B cell (primary cell): ENCODE data around the gene NLGN1. TPM values are rescaled to one million over a fixed set of nuclear protein-coding genes. Genes with fewer than 3 reads are reported as not detected.

Experiments used
- ATAC-seq: fragments of 200-7000 bp; cut with Tn5 transposase; one replicate; pipeline ENCODE4 v1.10.0; 2021; ENCODE audit warnings: low read depth, mild to moderate bottlenecking, moderate number of reproducible peaks, moderate library complexity
- CTCF ChIA-PET: fragments of 350-600 bp; sonication (Branson Sonifier 250); formaldehyde crosslinking; loops from one replicate; lab custom pipeline; 2021; ENCODE audit warnings: antibody characterized with exemption, inconsistent platforms; lab: Charles Lee
- POLR2A ChIA-PET: fragments of 350-600 bp; sonication (Branson Sonifier 250); formaldehyde crosslinking; loops from one replicate; lab custom pipeline; 2021; ENCODE audit warnings: antibody characterized with exemption; lab: Charles Lee
- DNase-seq: peaks from one replicate; pipeline ENCODE4 v3.0.0; 2013
- H2AFZ ChIP-seq: 2 replicates; pipeline ENCODE4 v1.6.1; 2012; ENCODE audit warnings: mild to moderate bottlenecking, low read depth, low read length; ENCODE audit not compliant: insufficient read depth, poor library complexity, severe bottlenecking
- H3K27ac ChIP-seq, 2 donors: 1 replicate in 1 of 2; 2 replicates in 1 of 2; pipeline ENCODE4 v1.5.1; 2012 to 2013; ENCODE audit warnings: low read length in 2 of 2, mild to moderate bottlenecking in 2 of 2, moderate library complexity in 1 of 2
- H3K27me3 ChIP-seq, 4 experiments: fragments of 200-600 bp in 1 of 4; sonication (generic) in 1 of 4; replicated peaks in 1 of 4; 1 replicate in 2 of 4; 2 replicates in 2 of 4; pipeline versions ENCODE4 v1.6.1 to v1.7.0; 2013 to 2016; ENCODE audit warnings: low read length in 3 of 4, mild to moderate bottlenecking in 2 of 4, mixed read lengths in 1 of 4, moderate library complexity in 1 of 4; ENCODE audit not compliant: insufficient read depth in 4 of 4, control insufficient read depth in 3 of 4; ENCODE audit errors: control extremely low read depth in 1 of 4
- H3K36me3 ChIP-seq, 2 experiments: replicated peaks in 1 of 2; 1 replicate in 1 of 2; 2 replicates in 1 of 2; pipeline versions ENCODE4 v1.6.1 to v1.7.1; 2013; ENCODE audit warnings: low read length in 1 of 2; ENCODE audit not compliant: insufficient read depth in 2 of 2, control insufficient read depth in 1 of 2; ENCODE audit errors: control extremely low read depth in 1 of 2, extremely low read depth in 1 of 2
- H3K4me1 ChIP-seq, 2 donors: fragments of 200-600 bp in 1 of 2; sonication (generic) in 1 of 2; 1 replicate in 1 of 2; 2 replicates in 1 of 2; pipeline versions ENCODE4 v1.5.1 to v1.6.1; 2013 to 2017; ENCODE audit warnings: low read length in 2 of 2; ENCODE audit not compliant: control insufficient read depth in 2 of 2, insufficient read depth in 2 of 2
- H3K4me2 ChIP-seq: replicated peaks from 2 replicates; pipeline ENCODE3; 2012; ENCODE audit warnings: mild to moderate bottlenecking, low read depth, low read length; ENCODE audit not compliant: poor library complexity, severe bottlenecking
- H3K4me3 ChIP-seq, 5 experiments: fragments of 200-600 bp in 1 of 5; sonication (generic) in 1 of 5; 1 replicate in 3 of 5; 2 replicates in 2 of 5; pipeline versions ENCODE4 v1.5.1 to v1.7.0; 2011 to 2016; ENCODE audit warnings: low read length in 4 of 5, mild to moderate bottlenecking in 4 of 5, low read depth in 2 of 5, control low read depth in 1 of 5, moderate library complexity in 1 of 5; ENCODE audit not compliant: insufficient read depth in 1 of 5; ENCODE audit errors: control extremely low read depth in 1 of 5, extremely low read depth in 1 of 5
- H3K79me2 ChIP-seq: fragments of 200-600 bp; sonication (generic); one replicate; pipeline ENCODE4 v1.6.0; 2016; ENCODE audit warnings: low read length; ENCODE audit not compliant: control insufficient read depth, insufficient read depth
- H3K9ac ChIP-seq: fragments of 200-600 bp; sonication (generic); 2 replicates; pipeline ENCODE4 v1.6.1; 2017; ENCODE audit warnings: mild to moderate bottlenecking, low read length, moderate library complexity
- H3K9me3 ChIP-seq, 3 donors: one replicate each; pipeline versions ENCODE4 v1.6.1 to v1.7.1; 2013; ENCODE audit warnings: low read length in 2 of 3; ENCODE audit not compliant: control insufficient read depth in 2 of 3, insufficient read depth in 1 of 3; ENCODE audit errors: control extremely low read depth in 1 of 3
- H4K20me1 ChIP-seq: 2 replicates; pipeline ENCODE4 v1.6.0; 2012; ENCODE audit warnings: mild to moderate bottlenecking, low read length; ENCODE audit not compliant: insufficient read depth, control insufficient read depth, poor library complexity, severe bottlenecking
- H3K27ac Mint-ChIP-seq: one replicate; pipeline ENCODE4 v1.8.0; 2021; ENCODE audit warnings: mixed read lengths
- H3K27me3 Mint-ChIP-seq: one replicate; pipeline ENCODE4 v1.8.0; 2021; ENCODE audit warnings: mixed read lengths
- H3K4me1 Mint-ChIP-seq: one replicate; pipeline ENCODE4 v1.8.0; 2021; ENCODE audit warnings: mixed read lengths
- H3K4me3 Mint-ChIP-seq: one replicate; pipeline ENCODE4 v1.8.0; 2021; ENCODE audit warnings: mixed read lengths
- H3K9me3 Mint-ChIP-seq: one replicate; pipeline ENCODE4 v1.8.0; 2022; ENCODE audit warnings: mixed read lengths; ENCODE audit not compliant: insufficient read depth
- EZH2 ChIP-seq: IDR thresholded peaks from 2 replicates; pipeline ENCODE4 v1.6.1; 2012; ENCODE audit warnings: borderline replicate concordance, low read depth, mild to moderate bottlenecking, moderate library complexity, low read length; ENCODE audit not compliant: insufficient read depth, poor library complexity, severe bottlenecking
- WGBS: methylation state at CpG from one replicate; pipeline ENCODE4 v1.1.5; 2013; ENCODE audit warnings: missing lambda C conversion rate; ENCODE audit not compliant: insufficient coverage; 5-methylcytosine and 5-hydroxymethylcytosine counted together
- intact Hi-C: fragments of 100-400 bp; cut with micrococcal nuclease; formaldehyde crosslinking; loops from one replicate; pipeline ENCODE4 v1.10.0; 2022
- polyA plus RNA-seq: library from polyadenylated mRNA; depleted of rRNA; stranded (reverse); fragments of >200 nt; gene quantifications from 2 replicates; pipeline ENCODE4 v1.2.3, GENCODE V29; 2012
- total RNA-seq, 2 donors: library from RNA; stranded (reverse); fragments of 120-200 nt in 1 of 2; gene quantifications; 1 replicate in 1 of 2; 2 replicates in 1 of 2; pipeline versions ENCODE4 v1.2.3 to v1.2.4, GENCODE V29; 2013 to 2022
- TF ChIP-seq, protein P1 (sequence below): fragments of 200-600 bp; IDR thresholded peaks from one replicate; pipeline ENCODE4 v1.8.0; 2022; ENCODE audit warnings: antibody characterized with exemption, mild to moderate bottlenecking

Gene NLGN1
- total and polyA plus RNA-seq, 2 donors (not counting 1 experiment from before 2014, with no cell fraction given): not detected

DNA sequence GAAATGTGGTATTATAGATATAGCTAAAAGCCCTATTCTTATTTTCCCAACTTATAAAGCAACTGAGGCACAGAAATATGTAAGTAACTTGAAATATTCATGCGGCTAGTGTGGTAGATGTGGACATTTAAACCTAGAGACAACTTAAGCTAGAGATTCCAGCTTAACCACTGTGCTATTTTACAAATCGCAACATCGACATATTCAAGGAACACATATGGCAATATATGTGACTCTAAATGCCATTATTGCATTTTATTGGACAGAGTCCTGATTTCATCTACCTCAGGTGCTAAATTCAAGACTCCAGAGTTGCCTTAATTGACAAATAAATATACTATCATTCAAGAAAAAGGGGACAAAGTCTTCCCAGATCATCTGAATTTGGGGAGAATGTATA lies 442.3 kb downstream of the NLGN1 start:
- no peak overlapping the region for H3K4me3 Mint-ChIP-seq
- Histone ChIP-seq H3K4me3 (no peak overlapping the region), H3K4me2 (no peak overlapping the region), H3K36me3 (no peaks in the 10 kb centered on the region), H4K20me1 (no peaks in the 10 kb centered on the region), H3K9ac (no peak overlapping the region), H2AFZ (no peak overlapping the region), H3K79me2 (no peaks in the 10 kb centered on the region), H3K27me3 (no peaks in the 10 kb centered on the region), H3K4me1 (no peaks in the 10 kb centered on the region), H3K27ac (no peak overlapping the region), H3K9me3 (no peaks in the 10 kb centered on the region)
- TF ChIP-seq, protein P1, sequence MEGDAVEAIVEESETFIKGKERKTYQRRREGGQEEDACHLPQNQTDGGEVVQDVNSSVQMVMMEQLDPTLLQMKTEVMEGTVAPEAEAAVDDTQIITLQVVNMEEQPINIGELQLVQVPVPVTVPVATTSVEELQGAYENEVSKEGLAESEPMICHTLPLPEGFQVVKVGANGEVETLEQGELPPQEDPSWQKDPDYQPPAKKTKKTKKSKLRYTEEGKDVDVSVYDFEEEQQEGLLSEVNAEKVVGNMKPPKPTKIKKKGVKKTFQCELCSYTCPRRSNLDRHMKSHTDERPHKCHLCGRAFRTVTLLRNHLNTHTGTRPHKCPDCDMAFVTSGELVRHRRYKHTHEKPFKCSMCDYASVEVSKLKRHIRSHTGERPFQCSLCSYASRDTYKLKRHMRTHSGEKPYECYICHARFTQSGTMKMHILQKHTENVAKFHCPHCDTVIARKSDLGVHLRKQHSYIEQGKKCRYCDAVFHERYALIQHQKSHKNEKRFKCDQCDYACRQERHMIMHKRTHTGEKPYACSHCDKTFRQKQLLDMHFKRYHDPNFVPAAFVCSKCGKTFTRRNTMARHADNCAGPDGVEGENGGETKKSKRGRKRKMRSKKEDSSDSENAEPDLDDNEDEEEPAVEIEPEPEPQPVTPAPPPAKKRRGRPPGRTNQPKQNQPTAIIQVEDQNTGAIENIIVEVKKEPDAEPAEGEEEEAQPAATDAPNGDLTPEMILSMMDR: no peak
- no peak for TF ChIP-seq EZH2
- no peaks in the 10 kb centered on the region for H3K4me1 Mint-ChIP-seq
- ATAC-seq (no peak), DNase-seq (no peak)
- intact Hi-C loops: no loop called here
- POLR2A ChIA-PET: no interaction called here
- no peaks in the 10 kb centered on the region for H3K9me3 Mint-ChIP-seq
- no peak overlapping the region for H3K27ac Mint-ChIP-seq
- no peaks in the 10 kb centered on the region for H3K27me3 Mint-ChIP-seq
- no CpG with 5 or more reads among the region's 3 CpGs for WGBS
- CTCF ChIA-PET: no interaction called here

DNA sequence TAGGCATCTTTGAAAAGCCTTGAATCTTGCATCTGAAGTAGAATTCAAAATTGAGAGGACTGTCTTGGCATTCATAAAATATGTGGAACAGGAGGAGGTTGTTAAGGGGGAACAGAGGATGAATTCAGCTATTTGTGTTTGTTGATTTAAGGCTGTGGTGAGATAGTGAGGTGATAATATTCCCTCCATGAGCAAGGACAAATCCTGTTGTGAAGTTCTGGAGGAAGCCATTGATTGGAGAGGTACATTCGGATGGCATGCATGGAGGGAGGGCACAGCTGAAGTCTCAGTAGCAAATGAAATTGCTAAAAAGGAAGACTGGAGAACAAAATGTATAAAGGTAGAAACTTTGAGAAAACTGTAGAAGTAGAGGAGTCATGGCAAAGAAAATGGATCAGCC lies 443.8 kb downstream of the NLGN1 start:
- H3K9me3 ChIP-seq: no peaks in the 10 kb centered on the region
- H3K27ac Mint-ChIP-seq: no peak overlapping the region
- H3K9ac ChIP-seq: no peak overlapping the region
- no peaks in the 10 kb centered on the region for H3K9me3 Mint-ChIP-seq
- no peaks in the 10 kb centered on the region for H3K79me2 ChIP-seq
- no peaks in the 10 kb centered on the region for H3K4me1 Mint-ChIP-seq
- ChIA-PET POLR2A (no interaction called here), CTCF (no interaction called here)
- no peak overlapping the region for H3K27ac ChIP-seq
- ATAC-seq: no peak
- H3K4me2 ChIP-seq: no peak overlapping the region
- no peaks in the 10 kb centered on the region for H3K27me3 ChIP-seq
- DNase-seq: no peak
- H3K4me3 Mint-ChIP-seq: no peak overlapping the region
- 81% methylated on average over 1 of the region's 1 CpG for WGBS
- no peaks in the 10 kb centered on the region for H4K20me1 ChIP-seq
- H3K4me1 ChIP-seq: no peaks in the 10 kb centered on the region
- H2AFZ ChIP-seq: no peak overlapping the region
- intact Hi-C loops: no loop called here
- H3K27me3 Mint-ChIP-seq: no peaks in the 10 kb centered on the region
- no peaks in the 10 kb centered on the region for H3K36me3 ChIP-seq
- TF ChIP-seq, protein P1: no peak
- no peak for TF ChIP-seq EZH2
- no peak overlapping the region for H3K4me3 ChIP-seq
